ENCODE data around the gene S1PR4.

- TF ChIP-seq HDAC6 (IDR thresholded peaks at IDR 0.05; ENCODE audit: low read depth, low read length): no peak
- no peak for TF ChIP-seq RB1 (IDR thresholded peaks at IDR 0.05; ENCODE audit: low read depth)
These were observed 41.9 kb upstream of the S1PR4 start for GRCh38 chr19:3136684-3137055.

Measured in K562 (cell line).